ENCODE data around the gene ATP13A2.
"Not testable (repeated sequence)": the region's sequence is repeated elsewhere in the genome, so short reads cannot be mapped to it uniquely, and the experiment has no call there.

Gene ATP13A2

DNA sequence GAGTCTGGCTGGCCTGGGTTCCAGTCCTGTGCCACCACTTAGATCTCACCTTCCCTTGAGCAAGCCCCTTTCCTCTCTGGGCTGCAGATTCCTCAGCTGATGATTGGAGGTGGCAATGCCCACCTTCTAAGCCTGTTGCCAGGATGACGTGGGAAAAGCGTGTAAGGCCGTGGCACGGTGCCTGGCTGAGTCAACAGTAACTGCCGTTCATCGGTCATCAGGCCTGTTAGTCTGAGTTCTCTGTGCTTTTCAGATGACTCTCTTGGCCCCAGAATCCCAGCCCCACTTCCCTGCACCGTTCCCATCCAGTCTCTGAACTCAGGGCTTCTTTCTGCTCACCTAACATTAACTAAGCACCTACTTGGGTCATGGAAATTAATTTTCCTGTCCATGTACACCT is 62.7 kb downstream of the ATP13A2 start:
- DNase-seq = not testable (repeated sequence)

- DNase-seq = not testable (repeated sequence)
Measured at GRCh38 chr1:16948282-16948891, 63.3 kb downstream of the ATP13A2 start.

GRCh38 chr1:16946646-16947045 is 65.1 kb downstream of the ATP13A2 start:
- no peak for DNase-seq

- not testable (repeated sequence) for DNase-seq
Measured at GRCh38 chr1:16946185-16946584, 65.5 kb downstream of the ATP13A2 start.

GRCh38 chr1:16945512-16945911 is 66.2 kb downstream of the ATP13A2 start:
- DNase-seq = not testable (repeated sequence)

DNA sequence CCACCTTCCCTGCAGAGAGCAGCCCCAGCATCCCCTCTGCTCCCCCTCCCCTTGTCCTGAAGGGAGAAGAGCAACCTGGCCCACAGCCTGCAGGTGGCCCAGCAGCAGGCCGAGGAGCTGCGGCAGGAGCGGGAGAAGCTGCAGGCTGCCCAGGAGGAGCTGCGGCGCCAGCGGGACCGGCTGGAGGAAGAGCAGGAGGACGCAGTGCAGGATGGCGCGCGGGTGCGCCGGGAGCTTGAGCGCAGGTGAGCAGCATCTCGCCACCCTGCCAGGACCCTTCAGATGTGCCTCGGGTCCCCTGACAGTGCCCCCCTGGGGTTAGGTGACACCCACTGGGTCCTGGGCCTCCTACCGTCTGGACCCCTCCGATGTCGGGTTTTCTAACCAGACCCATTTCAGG is 67.7 kb downstream of the ATP13A2 start:
- DNase-seq = no peak

DNA sequence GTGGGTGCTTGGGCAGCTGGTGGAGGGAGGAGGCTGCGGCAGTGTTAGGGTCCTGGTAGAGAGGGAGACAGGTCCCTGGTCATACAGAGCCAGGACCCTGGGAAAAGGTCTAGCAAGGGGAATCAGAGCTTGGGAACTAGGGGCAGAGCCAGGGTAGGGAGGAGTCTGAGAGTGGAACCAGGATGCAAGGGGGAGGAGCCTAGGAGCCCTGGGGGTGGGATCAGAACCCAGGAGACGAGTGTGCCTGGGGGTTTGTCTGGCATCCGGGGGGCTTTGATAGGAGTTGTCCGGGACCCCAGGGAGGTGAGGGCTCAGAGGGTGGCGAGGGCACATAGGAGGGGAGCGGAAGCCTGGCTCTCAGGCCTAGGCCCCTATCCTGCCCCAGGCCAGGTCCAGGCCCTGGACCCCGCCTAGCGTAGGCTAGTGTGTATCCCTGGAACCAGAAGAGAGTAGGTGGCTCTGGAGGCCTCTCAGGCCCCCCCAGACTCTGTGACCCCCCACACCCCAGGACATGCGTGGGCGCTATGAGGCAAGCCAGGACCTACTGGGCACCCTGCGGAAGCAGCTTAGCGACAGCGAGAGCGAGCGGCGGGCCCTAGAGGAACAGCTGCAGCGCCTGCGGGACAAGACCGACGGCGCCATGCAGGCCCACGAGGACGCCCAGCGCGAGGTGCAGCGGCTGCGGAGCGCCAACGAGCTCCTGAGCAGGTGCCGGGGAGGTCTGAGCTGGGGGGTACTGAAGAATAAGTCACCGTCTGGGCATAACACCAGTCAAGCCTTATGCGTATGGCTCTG is 72.1 kb downstream of the ATP13A2 start:
- not testable (repeated sequence) for DNase-seq

GRCh38 chr1:16938351-16939321 is 73.1 kb downstream of the ATP13A2 start:
- DNase-seq = no peak

- DNase-seq = not testable (repeated sequence)
Measured at GRCh38 chr1:16936580-16936979, 75.1 kb downstream of the ATP13A2 start.
